Nephron progenitor cell (in vitro differentiated cells): ENCODE results near the gene EIF4A3.
A peak's percentile ranks its signal among the peaks of the same experiment; 100 is the strongest.

ENCODE experiments used
- DNase-seq: peaks from one replicate; pipeline ENCODE4 v3.0.0; 2021
- H3K27ac Mint-ChIP-seq: 2 replicates; pipeline ENCODE4 v1.8.0; 2021; ENCODE audit warnings: mild to moderate bottlenecking, moderate library complexity, mixed read lengths
- H3K27me3 Mint-ChIP-seq: 2 replicates; pipeline ENCODE4 v1.8.0; 2021; ENCODE audit warnings: mild to moderate bottlenecking, low read depth, mixed read lengths; ENCODE audit not compliant: poor library complexity
- H3K36me3 Mint-ChIP-seq: 2 replicates; pipeline ENCODE4 v1.8.0; 2021; ENCODE audit warnings: low read depth, mixed read lengths
- H3K4me1 Mint-ChIP-seq: 2 replicates; pipeline ENCODE4 v1.8.0; 2021; ENCODE audit warnings: mixed read lengths
- H3K4me3 Mint-ChIP-seq: 2 replicates; pipeline ENCODE4 v1.8.0; 2021; ENCODE audit warnings: mild to moderate bottlenecking, moderate library complexity, mixed read lengths
- H3K9me3 Mint-ChIP-seq: 2 replicates; pipeline ENCODE4 v1.8.0; 2021; ENCODE audit warnings: mild to moderate bottlenecking, moderate library complexity, mixed read lengths
- TF ChIP-seq, protein P1 (sequence below): fragments of 200-600 bp; sonication (generic); IDR thresholded peaks from 2 replicates; pipeline ENCODE4 v1.5.0; 2021; ENCODE audit warnings: antibody characterized with exemption

EIF4A3 gene

DNA sequence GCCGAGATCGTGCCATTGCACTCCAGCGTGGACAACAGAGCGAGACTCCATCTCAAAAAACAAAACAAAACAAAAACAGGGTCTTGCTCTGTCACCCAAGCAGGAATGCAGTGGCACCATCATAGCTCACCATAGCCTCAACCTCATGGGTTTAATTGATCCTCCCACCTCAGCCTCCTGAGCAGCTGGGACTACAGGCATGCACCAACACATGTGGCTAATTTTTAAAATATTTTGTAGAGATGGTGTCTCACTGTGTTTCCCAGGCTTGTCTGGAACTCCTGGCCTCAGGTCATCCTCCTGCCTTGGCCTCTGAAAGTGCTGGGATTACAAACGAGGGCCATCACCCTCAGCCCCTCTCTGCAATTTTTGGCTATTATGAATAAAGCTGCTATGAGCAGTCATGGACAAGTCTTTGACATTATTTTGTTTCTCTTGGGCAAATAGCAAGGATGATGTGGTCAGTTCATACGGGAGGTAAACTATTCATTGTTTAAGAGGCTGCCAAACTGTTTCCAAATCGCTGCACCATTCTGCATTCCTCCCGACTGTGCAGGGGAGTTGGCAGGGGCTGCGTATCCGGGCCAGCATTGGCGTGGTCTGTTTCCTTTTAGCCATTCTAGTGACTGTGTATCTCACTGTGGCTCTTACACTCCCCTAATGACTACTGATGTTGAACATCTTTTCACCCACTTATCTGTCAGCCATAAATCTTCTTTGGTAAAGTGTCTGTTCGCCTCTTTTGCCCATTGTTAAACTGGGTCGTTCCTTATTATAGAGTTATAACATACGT is 21.1 kb downstream of the EIF4A3 start:
- Mint-ChIP-seq H3K9me3 (no peaks in the 10 kb centered on the region), H3K27me3 (peaks cover 11% of the 10 kb centered on the region), H3K4me1 (peaks cover 16% of the 10 kb centered on the region), H3K36me3 (no peaks in the 10 kb centered on the region), H3K4me3 (no peak overlapping the region), H3K27ac (no peak overlapping the region)
- DNase-seq: no peak
- TF ChIP-seq, protein P1, sequence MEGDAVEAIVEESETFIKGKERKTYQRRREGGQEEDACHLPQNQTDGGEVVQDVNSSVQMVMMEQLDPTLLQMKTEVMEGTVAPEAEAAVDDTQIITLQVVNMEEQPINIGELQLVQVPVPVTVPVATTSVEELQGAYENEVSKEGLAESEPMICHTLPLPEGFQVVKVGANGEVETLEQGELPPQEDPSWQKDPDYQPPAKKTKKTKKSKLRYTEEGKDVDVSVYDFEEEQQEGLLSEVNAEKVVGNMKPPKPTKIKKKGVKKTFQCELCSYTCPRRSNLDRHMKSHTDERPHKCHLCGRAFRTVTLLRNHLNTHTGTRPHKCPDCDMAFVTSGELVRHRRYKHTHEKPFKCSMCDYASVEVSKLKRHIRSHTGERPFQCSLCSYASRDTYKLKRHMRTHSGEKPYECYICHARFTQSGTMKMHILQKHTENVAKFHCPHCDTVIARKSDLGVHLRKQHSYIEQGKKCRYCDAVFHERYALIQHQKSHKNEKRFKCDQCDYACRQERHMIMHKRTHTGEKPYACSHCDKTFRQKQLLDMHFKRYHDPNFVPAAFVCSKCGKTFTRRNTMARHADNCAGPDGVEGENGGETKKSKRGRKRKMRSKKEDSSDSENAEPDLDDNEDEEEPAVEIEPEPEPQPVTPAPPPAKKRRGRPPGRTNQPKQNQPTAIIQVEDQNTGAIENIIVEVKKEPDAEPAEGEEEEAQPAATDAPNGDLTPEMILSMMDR: no peak

DNA sequence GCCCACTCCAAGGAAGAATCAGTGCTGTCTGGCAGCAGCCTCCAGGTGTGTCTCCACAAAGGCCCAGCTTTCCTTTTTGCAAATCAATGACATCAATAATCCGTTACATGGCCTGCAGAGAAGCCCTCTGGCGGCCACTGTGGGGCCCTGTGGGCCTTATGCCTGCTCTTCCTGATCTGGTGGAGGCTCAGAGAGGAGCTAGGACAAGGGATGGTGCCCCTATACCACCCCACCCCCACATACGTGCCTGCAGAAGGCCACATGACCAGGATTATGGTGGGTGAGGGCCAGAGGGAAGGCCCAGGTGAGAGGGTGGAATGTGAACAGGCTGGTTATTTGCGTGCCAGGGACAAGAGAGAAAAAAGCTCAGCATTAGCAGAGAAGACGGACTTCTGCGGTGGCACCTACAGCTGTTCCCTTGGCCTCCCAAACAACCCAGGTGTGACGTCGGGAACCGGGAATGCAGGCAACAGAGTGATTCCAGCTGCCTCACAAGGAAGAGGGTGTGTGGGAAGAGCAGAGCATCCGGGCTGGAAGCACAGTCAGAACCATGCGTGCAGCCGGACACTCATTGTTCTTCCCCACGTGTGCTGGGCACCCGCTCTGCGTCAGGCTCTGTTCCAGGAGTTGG is 22.5 kb downstream of the EIF4A3 start:
- no peaks in the 10 kb centered on the region for H3K9me3 Mint-ChIP-seq
- no peaks in the 10 kb centered on the region for H3K36me3 Mint-ChIP-seq
- TF ChIP-seq, protein P1: peak; percentile 55
- no peak overlapping the region for H3K4me3 Mint-ChIP-seq
- H3K27me3 Mint-ChIP-seq: peaks cover 10% of the 10 kb centered on the region
- no peak overlapping the region for H3K27ac Mint-ChIP-seq
- H3K4me1 Mint-ChIP-seq: peaks cover 16% of the 10 kb centered on the region
- DNase-seq: no peak

DNA sequence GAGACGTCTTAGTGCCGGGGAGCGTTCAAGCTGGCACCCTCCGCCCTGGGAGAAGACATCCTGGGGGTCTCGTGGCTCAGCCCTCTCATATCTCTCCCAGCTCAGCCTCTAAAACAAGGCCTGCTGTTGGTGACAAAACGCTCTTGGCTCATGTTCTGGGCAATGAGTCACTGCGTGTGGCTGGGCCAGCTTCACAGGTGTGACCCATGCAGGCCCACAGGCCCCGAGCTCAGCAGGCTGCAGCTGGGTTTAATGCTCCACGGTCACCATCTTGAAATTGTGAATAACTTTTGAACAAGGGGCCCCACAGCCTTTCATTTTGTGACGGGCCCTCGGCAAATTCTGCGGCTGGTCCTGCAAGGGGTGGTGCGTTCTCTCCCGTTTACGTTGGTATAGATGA is 23.1 kb downstream of the EIF4A3 start:
- peaks cover 10% of the 10 kb centered on the region for H3K27me3 Mint-ChIP-seq
- no peak overlapping the region for H3K4me3 Mint-ChIP-seq
- H3K4me1 Mint-ChIP-seq: peaks cover 16% of the 10 kb centered on the region
- no peaks in the 10 kb centered on the region for H3K9me3 Mint-ChIP-seq
- H3K27ac Mint-ChIP-seq: no peak overlapping the region
- H3K36me3 Mint-ChIP-seq: no peaks in the 10 kb centered on the region
- TF ChIP-seq, protein P1: no peak
- no peak for DNase-seq

DNA sequence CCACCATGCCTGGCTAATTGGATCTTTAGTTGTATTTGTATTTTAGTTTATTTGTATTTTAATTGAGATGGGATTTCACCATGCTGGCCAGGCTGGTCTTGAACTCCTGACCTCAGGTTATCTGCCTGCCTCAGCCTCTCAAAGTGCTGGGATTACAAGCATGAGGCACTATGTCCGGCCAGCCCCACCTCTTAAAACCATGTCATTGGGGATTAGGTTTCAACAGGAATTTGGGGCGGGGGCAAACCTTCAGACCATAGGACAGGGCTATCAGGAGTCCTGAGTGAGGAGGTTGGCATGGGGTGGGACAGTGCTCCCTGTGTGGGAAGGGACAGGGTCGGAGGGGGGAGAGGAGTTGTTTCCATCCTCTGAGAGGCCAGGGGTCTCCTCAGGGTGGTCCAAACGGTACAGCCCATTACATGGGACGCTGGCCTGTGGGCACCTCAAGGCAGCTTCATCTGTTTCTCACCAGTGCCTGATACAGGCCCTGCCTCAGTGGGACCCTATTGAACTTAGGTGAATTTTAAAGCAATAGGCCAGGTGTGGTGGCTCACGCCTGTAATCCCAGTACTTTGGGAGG is 23.9 kb downstream of the EIF4A3 start:
- no peak overlapping the region for H3K4me3 Mint-ChIP-seq
- no peaks in the 10 kb centered on the region for H3K9me3 Mint-ChIP-seq
- no peak for DNase-seq
- no peaks in the 10 kb centered on the region for H3K36me3 Mint-ChIP-seq
- no peak overlapping the region for H3K27ac Mint-ChIP-seq
- peaks cover 16% of the 10 kb centered on the region for H3K4me1 Mint-ChIP-seq
- TF ChIP-seq, protein P1: no peak
- peaks cover 9% of the 10 kb centered on the region for H3K27me3 Mint-ChIP-seq

DNA sequence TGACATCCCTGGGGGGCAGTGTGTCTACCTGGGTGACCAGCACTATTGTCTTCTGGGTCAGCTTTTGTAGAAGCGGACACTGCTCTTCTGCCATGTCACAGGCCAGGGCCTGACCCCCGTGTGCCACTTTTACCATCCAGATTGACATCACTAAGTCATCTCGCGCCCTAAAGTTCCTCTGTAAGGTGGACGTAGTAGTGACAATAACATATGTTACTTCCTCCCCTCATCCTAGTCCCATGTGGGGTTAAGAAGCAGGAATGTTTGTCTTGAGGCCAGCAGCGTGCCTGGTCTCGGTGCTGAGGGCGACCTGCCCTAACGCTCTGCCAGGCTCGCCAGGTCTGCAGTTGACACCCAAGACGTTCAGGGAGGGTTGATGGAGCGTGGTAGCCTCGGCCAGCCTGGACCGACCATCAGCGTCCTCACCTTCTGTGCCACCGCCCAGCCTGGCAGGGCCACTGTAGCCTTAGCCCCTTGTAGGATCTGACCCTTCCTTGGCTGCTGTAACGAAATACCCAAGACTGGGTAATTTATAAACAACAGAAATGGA is 24.8 kb downstream of the EIF4A3 start:
- peaks cover 6% of the 10 kb centered on the region for H3K27me3 Mint-ChIP-seq
- peaks cover 16% of the 10 kb centered on the region for H3K4me1 Mint-ChIP-seq
- no peak overlapping the region for H3K4me3 Mint-ChIP-seq
- peak overlapping the region; percentile 31 for H3K27ac Mint-ChIP-seq
- no peak for DNase-seq
- H3K36me3 Mint-ChIP-seq: no peaks in the 10 kb centered on the region
- TF ChIP-seq, protein P1: no peak
- no peaks in the 10 kb centered on the region for H3K9me3 Mint-ChIP-seq
